Measurements from ENCODE around the gene C19orf53. TPM values are rescaled to one million over a fixed set of nuclear protein-coding genes. Genes with fewer than 3 reads are reported as not detected.

The C19orf53 gene
- total and polyA plus RNA-seq, 2 experiments from 2014 or later: 104 to 401 TPM

DNA sequence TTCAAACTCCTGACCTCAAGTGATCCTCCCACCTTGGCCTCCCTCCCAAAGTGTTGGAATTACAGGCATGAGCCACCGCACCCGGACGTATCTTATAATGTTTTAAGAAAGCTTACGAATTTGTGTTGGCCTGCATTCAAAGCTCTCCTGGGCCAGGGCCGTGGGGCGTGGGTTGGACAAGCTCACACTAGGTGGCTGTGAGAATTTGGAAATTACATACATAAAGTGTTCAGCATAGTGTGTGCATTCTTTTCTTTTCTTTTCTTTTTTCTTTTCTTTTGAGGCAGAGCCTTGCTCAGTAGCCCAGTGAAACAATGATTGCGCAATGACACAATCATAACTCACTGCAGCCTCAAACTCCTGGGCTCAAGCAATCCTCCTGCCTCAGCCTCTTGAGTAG, 23.6 kb downstream of the C19orf53 start:
- TF ChIP-seq EZH2 (IDR thresholded peaks at IDR 0.05; ENCODE audit: low read depth, unreplicated experiment): no peak
- TF ChIP-seq, protein P1, sequence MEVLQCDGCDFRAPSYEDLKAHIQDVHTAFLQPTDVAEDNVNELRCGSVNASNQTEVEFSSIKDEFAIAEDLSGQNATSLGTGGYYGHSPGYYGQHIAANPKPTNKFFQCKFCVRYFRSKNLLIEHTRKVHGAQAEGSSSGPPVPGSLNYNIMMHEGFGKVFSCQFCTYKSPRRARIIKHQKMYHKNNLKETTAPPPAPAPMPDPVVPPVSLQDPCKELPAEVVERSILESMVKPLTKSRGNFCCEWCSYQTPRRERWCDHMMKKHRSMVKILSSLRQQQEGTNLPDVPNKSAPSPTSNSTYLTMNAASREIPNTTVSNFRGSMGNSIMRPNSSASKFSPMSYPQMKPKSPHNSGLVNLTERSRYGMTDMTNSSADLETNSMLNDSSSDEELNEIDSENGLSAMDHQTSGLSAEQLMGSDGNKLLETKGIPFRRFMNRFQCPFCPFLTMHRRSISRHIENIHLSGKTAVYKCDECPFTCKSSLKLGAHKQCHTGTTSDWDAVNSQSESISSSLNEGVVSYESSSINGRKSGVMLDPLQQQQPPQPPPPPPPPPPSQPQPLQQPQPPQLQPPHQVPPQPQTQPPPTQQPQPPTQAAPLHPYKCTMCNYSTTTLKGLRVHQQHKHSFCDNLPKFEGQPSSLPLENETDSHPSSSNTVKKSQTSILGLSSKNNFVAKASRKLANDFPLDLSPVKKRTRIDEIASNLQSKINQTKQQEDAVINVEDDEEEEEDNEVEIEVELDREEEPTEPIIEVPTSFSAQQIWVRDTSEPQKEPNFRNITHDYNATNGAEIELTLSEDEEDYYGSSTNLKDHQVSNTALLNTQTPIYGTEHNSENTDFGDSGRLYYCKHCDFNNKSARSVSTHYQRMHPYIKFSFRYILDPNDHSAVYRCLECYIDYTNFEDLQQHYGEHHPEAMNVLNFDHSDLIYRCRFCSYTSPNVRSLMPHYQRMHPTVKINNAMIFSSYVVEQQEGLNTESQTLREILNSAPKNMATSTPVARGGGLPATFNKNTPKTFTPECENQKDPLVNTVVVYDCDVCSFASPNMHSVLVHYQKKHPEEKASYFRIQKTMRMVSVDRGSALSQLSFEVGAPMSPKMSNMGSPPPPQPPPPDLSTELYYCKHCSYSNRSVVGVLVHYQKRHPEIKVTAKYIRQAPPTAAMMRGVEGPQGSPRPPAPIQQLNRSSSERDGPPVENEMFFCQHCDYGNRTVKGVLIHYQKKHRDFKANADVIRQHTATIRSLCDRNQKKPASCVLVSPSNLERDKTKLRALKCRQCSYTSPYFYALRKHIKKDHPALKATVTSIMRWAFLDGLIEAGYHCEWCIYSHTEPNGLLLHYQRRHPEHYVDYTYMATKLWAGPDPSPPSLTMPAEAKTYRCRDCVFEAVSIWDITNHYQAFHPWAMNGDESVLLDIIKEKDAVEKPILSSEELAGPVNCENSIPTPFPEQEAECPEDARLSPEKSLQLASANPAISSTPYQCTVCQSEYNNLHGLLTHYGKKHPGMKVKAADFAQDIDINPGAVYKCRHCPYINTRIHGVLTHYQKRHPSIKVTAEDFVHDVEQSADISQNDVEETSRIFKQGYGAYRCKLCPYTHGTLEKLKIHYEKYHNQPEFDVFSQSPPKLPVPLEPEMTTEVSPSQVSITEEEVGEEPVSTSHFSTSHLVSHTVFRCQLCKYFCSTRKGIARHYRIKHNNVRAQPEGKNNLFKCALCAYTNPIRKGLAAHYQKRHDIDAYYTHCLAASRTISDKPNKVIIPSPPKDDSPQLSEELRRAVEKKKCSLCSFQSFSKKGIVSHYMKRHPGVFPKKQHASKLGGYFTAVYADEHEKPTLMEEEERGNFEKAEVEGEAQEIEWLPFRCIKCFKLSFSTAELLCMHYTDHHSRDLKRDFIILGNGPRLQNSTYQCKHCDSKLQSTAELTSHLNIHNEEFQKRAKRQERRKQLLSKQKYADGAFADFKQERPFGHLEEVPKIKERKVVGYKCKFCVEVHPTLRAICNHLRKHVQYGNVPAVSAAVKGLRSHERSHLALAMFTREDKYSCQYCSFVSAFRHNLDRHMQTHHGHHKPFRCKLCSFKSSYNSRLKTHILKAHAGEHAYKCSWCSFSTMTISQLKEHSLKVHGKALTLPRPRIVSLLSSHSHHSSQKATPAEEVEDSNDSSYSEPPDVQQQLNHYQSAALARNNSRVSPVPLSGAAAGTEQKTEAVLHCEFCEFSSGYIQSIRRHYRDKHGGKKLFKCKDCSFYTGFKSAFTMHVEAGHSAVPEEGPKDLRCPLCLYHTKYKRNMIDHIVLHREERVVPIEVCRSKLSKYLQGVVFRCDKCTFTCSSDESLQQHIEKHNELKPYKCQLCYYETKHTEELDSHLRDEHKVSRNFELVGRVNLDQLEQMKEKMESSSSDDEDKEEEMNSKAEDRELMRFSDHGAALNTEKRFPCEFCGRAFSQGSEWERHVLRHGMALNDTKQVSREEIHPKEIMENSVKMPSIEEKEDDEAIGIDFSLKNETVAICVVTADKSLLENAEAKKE (CRISPR knock-in tag; IDR thresholded peaks at IDR 0.05): no peak
- TF ChIP-seq, protein P2, sequence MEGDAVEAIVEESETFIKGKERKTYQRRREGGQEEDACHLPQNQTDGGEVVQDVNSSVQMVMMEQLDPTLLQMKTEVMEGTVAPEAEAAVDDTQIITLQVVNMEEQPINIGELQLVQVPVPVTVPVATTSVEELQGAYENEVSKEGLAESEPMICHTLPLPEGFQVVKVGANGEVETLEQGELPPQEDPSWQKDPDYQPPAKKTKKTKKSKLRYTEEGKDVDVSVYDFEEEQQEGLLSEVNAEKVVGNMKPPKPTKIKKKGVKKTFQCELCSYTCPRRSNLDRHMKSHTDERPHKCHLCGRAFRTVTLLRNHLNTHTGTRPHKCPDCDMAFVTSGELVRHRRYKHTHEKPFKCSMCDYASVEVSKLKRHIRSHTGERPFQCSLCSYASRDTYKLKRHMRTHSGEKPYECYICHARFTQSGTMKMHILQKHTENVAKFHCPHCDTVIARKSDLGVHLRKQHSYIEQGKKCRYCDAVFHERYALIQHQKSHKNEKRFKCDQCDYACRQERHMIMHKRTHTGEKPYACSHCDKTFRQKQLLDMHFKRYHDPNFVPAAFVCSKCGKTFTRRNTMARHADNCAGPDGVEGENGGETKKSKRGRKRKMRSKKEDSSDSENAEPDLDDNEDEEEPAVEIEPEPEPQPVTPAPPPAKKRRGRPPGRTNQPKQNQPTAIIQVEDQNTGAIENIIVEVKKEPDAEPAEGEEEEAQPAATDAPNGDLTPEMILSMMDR (conservative IDR thresholded peaks at IDR 0.05; ENCODE audit: low read depth in 2 of 2): no peak
- no peak for TF ChIP-seq STAT1 (IDR thresholded peaks at IDR 0.05; ENCODE audit: unreplicated experiment)
- TF ChIP-seq NANOG (IDR thresholded peaks at IDR 0.05; ENCODE audit: borderline replicate concordance): no peak
- no peak for TF ChIP-seq JUNB (IDR thresholded peaks at IDR 0.05; ENCODE audit: unreplicated experiment)
- TF ChIP-seq POLR2AphosphoS5 (IDR thresholded peaks at IDR 0.05; ENCODE audit: low read depth): no peak
- TF ChIP-seq ZNF114 (CRISPR knock-in tag; IDR thresholded peaks at IDR 0.05): no peak
- TF ChIP-seq EZH2phosphoT487 (IDR thresholded peaks at IDR 0.05; ENCODE audit: unreplicated experiment): no peak
- TF ChIP-seq, protein P3, sequence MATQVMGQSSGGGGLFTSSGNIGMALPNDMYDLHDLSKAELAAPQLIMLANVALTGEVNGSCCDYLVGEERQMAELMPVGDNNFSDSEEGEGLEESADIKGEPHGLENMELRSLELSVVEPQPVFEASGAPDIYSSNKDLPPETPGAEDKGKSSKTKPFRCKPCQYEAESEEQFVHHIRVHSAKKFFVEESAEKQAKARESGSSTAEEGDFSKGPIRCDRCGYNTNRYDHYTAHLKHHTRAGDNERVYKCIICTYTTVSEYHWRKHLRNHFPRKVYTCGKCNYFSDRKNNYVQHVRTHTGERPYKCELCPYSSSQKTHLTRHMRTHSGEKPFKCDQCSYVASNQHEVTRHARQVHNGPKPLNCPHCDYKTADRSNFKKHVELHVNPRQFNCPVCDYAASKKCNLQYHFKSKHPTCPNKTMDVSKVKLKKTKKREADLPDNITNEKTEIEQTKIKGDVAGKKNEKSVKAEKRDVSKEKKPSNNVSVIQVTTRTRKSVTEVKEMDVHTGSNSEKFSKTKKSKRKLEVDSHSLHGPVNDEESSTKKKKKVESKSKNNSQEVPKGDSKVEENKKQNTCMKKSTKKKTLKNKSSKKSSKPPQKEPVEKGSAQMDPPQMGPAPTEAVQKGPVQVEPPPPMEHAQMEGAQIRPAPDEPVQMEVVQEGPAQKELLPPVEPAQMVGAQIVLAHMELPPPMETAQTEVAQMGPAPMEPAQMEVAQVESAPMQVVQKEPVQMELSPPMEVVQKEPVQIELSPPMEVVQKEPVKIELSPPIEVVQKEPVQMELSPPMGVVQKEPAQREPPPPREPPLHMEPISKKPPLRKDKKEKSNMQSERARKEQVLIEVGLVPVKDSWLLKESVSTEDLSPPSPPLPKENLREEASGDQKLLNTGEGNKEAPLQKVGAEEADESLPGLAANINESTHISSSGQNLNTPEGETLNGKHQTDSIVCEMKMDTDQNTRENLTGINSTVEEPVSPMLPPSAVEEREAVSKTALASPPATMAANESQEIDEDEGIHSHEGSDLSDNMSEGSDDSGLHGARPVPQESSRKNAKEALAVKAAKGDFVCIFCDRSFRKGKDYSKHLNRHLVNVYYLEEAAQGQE (IDR thresholded peaks at IDR 0.05; ENCODE audit: unreplicated experiment): no peak
- TF ChIP-seq, protein P4, sequence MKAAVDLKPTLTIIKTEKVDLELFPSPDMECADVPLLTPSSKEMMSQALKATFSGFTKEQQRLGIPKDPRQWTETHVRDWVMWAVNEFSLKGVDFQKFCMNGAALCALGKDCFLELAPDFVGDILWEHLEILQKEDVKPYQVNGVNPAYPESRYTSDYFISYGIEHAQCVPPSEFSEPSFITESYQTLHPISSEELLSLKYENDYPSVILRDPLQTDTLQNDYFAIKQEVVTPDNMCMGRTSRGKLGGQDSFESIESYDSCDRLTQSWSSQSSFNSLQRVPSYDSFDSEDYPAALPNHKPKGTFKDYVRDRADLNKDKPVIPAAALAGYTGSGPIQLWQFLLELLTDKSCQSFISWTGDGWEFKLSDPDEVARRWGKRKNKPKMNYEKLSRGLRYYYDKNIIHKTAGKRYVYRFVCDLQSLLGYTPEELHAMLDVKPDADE (IDR thresholded peaks at IDR 0.05): no peak
- no peak overlapping the region for H3K27ac ChIP-seq (ENCODE audit: low read depth)
- H3F3A ChIP-seq (replicated peaks; ENCODE audit: low read depth): 0 out of 2 replicates have a peak, but pooled peaks cover 9% of the 10 kb centered on the region
- Mint-ChIP-seq H3K36me3 (ENCODE audit: low read depth) (peaks cover 17% of the 10 kb centered on the region), H3K9me3 (no peaks in the 10 kb centered on the region), H3K27ac (no peak overlapping the region), H3K4me1 (peaks cover 4% of the 10 kb centered on the region; the same call in 2 of the 3 replicates), H3K27me3 (ENCODE audit: insufficient read depth, low read depth, poor library complexity) (peaks cover 10% of the 10 kb centered on the region), H3K4me3 (no peak overlapping the region)
- H3K9me2 ChIP-seq (ENCODE audit: insufficient read depth): no peaks in the 10 kb centered on the region
- peaks cover 11% of the 10 kb centered on the region; the same call in 1 of the 2 replicates for H3K4me1 ChIP-seq (ENCODE audit: insufficient read depth)
- ATAC-seq (no peak), DNase-seq (ENCODE audit: low spot score) (no peak)
- peaks cover 12% of the 10 kb centered on the region for H3K79me2 ChIP-seq (replicated peaks; ENCODE audit: insufficient read depth)
- no peak overlapping the region for H3K4me3 ChIP-seq
- no peak overlapping the region for H2AFZ ChIP-seq
- no peaks in the 10 kb centered on the region; the same call in 1 of the 2 replicates for H4K20me1 ChIP-seq (replicated peaks; ENCODE audit: insufficient read depth)
- no peak overlapping the region for H3K4me2 ChIP-seq
- H3K27me3 ChIP-seq (ENCODE audit: insufficient read depth): no peaks in the 10 kb centered on the region
- H3K36me3 ChIP-seq (ENCODE audit: insufficient read depth): no peaks in the 10 kb centered on the region

Data from GM23338 (cell line).